IPS DF 6.9 (cell line): ENCODE measurements around the gene LARP6.
"Not testable (repeated sequence)": the region's sequence is repeated elsewhere in the genome, so short reads cannot be mapped to it uniquely, and the experiment has no call there.

Experiments
- DNase-seq: peaks from one replicate; pipeline ENCODE4 v3.0.0-alpha.2; 2013; ENCODE audit warnings: low read depth, low spot score
- H3K27ac ChIP-seq: one replicate; pipeline ENCODE4 v1.5.1; 2013; ENCODE audit warnings: low read length, control low read depth
- H3K27me3 ChIP-seq: 2 replicates; pipeline ENCODE4 v1.6.1; 2013; ENCODE audit warnings: mild to moderate bottlenecking, low read length; ENCODE audit not compliant: control insufficient read depth, insufficient read depth
- H3K36me3 ChIP-seq: 2 replicates; pipeline ENCODE4 v1.6.1; 2013; ENCODE audit warnings: low read length; ENCODE audit not compliant: control insufficient read depth, insufficient read depth
- H3K4me1 ChIP-seq: 2 replicates; pipeline ENCODE4 v1.6.1; 2013; ENCODE audit warnings: low read length; ENCODE audit not compliant: control insufficient read depth, insufficient read depth
- H3K4me3 ChIP-seq: 2 replicates; pipeline ENCODE4 v1.5.1; 2013; ENCODE audit warnings: mild to moderate bottlenecking, low read length
- H3K9me3 ChIP-seq: 2 replicates; pipeline ENCODE4 v1.6.1; 2013; ENCODE audit warnings: low read length, inconsistent platforms; ENCODE audit not compliant: control insufficient read depth, insufficient read depth
- WGBS: extraction: QIAGEN DNeasy Blood & Tissue Kit; methylation state at CpG from one replicate; pipeline ENCODE4 v1.1.7; 2013; ENCODE audit warnings: mixed read lengths, missing lambda C conversion rate; ENCODE audit not compliant: insufficient read length, insufficient coverage; 5-methylcytosine and 5-hydroxymethylcytosine counted together

The LARP6 gene

GRCh38 chr15:70830615-70831014, 23.3 kb downstream of the LARP6 start:
- no CpG with 5 or more reads among the region's 2 CpGs for WGBS
- DNase-seq, result no peak
- Histone ChIP-seq H3K27ac (no peak overlapping the region), H3K4me1 (no peaks in the 10 kb centered on the region), H3K36me3 (peaks cover 8% of the 10 kb centered on the region; the same call in 1 of the 2 replicates), H3K4me3 (no peak overlapping the region), H3K27me3 (no peaks in the 10 kb centered on the region), H3K9me3 (no peaks in the 10 kb centered on the region)

GRCh38 chr15:70829371-70830166, 24.4 kb downstream of the LARP6 start:
- no CpG with 5 or more reads among the region's 9 CpGs for WGBS
- 0 out of 2 replicates have a peak, but pooled peaks cover 4% of the 10 kb centered on the region for H3K36me3 ChIP-seq
- no peaks in the 10 kb centered on the region for H3K27me3 ChIP-seq
- H3K9me3 ChIP-seq, result no peaks in the 10 kb centered on the region
- no peak overlapping the region for H3K27ac ChIP-seq
- H3K4me3 ChIP-seq, result no peak overlapping the region
- H3K4me1 ChIP-seq, result no peaks in the 10 kb centered on the region; the same call in 1 of the 2 replicates
- DNase-seq, result no peak

GRCh38 chr15:70827721-70828120, 26.2 kb downstream of the LARP6 start:
- H3K4me1 ChIP-seq, result no peaks in the 10 kb centered on the region; the same call in 1 of the 2 replicates
- H3K9me3 ChIP-seq, result no peaks in the 10 kb centered on the region
- no peak overlapping the region for H3K4me3 ChIP-seq
- H3K27ac ChIP-seq, result no peak overlapping the region
- no peak for DNase-seq
- no peaks in the 10 kb centered on the region for H3K27me3 ChIP-seq
- no CpG with 5 or more reads among the region's 6 CpGs for WGBS
- 0 out of 2 replicates have a peak, but pooled peaks cover 2% of the 10 kb centered on the region for H3K36me3 ChIP-seq

- Histone ChIP-seq H3K4me3 (no peak overlapping the region), H3K27me3 (no peaks in the 10 kb centered on the region), H3K27ac (no peak overlapping the region), H3K4me1 (no peaks in the 10 kb centered on the region; the same call in 1 of the 2 replicates), H3K9me3 (no peaks in the 10 kb centered on the region), H3K36me3 (no peaks in the 10 kb centered on the region)
- WGBS, result no CpG with 5 or more reads among the region's 3 CpGs
- no peak for DNase-seq
These were observed 27.3 kb downstream of the LARP6 start for GRCh38 chr15:70826634-70827033.

- Histone ChIP-seq H3K27me3 (no peaks in the 10 kb centered on the region), H3K36me3 (no peaks in the 10 kb centered on the region), H3K27ac (no peak overlapping the region), H3K4me3 (no peak overlapping the region), H3K9me3 (no peaks in the 10 kb centered on the region), H3K4me1 (no peaks in the 10 kb centered on the region; the same call in 1 of the 2 replicates)
- no peak for DNase-seq
- WGBS, result no CpG with 5 or more reads among the region's 8 CpGs
These were observed 28.1 kb downstream of the LARP6 start for GRCh38 chr15:70825841-70826240.

GRCh38 chr15:70823196-70823595, 30.8 kb downstream of the LARP6 start:
- WGBS, result no CpG with 5 or more reads among the region's 5 CpGs
- no peak overlapping the region for H3K4me3 ChIP-seq
- H3K9me3 ChIP-seq, result no peaks in the 10 kb centered on the region
- H3K27me3 ChIP-seq, result no peaks in the 10 kb centered on the region
- no peak overlapping the region for H3K27ac ChIP-seq
- no peaks in the 10 kb centered on the region; the same call in 1 of the 2 replicates for H3K4me1 ChIP-seq
- no peaks in the 10 kb centered on the region for H3K36me3 ChIP-seq
- no peak for DNase-seq

GRCh38 chr15:70820214-70820613, 33.7 kb downstream of the LARP6 start:
- no peaks in the 10 kb centered on the region; the same call in 1 of the 2 replicates for H3K4me1 ChIP-seq
- H3K9me3 ChIP-seq, result no peaks in the 10 kb centered on the region
- no peaks in the 10 kb centered on the region for H3K27me3 ChIP-seq
- H3K27ac ChIP-seq, result no peak overlapping the region
- no peak overlapping the region for H3K4me3 ChIP-seq
- H3K36me3 ChIP-seq, result no peaks in the 10 kb centered on the region
- DNase-seq, result no peak

GRCh38 chr15:70818580-70818979, 35.4 kb downstream of the LARP6 start:
- no peaks in the 10 kb centered on the region for H3K9me3 ChIP-seq
- WGBS, result no CpG with 5 or more reads among the region's 2 CpGs
- no peaks in the 10 kb centered on the region for H3K27me3 ChIP-seq
- no peaks in the 10 kb centered on the region for H3K36me3 ChIP-seq
- no peak overlapping the region for H3K27ac ChIP-seq
- H3K4me1 ChIP-seq, result no peaks in the 10 kb centered on the region
- no peak overlapping the region for H3K4me3 ChIP-seq
- no peak for DNase-seq

- no peaks in the 10 kb centered on the region for H3K36me3 ChIP-seq
- no peak overlapping the region for H3K27ac ChIP-seq
- DNase-seq, result no peak
- no peaks in the 10 kb centered on the region for H3K27me3 ChIP-seq
- no peaks in the 10 kb centered on the region for H3K9me3 ChIP-seq
- no peak overlapping the region for H3K4me3 ChIP-seq
- no peaks in the 10 kb centered on the region for H3K4me1 ChIP-seq
These were observed 36.7 kb downstream of the LARP6 start for GRCh38 chr15:70817266-70817665.

- H3K27ac ChIP-seq, result no peak overlapping the region
- no peaks in the 10 kb centered on the region for H3K36me3 ChIP-seq
- H3K9me3 ChIP-seq, result no peaks in the 10 kb centered on the region
- no peaks in the 10 kb centered on the region for H3K27me3 ChIP-seq
- H3K4me1 ChIP-seq, result no peaks in the 10 kb centered on the region
- no CpG with 5 or more reads among the region's 5 CpGs for WGBS
- DNase-seq, result no peak
- H3K4me3 ChIP-seq, result no peak overlapping the region
These were observed 38.4 kb downstream of the LARP6 start for GRCh38 chr15:70815604-70816003.

GRCh38 chr15:70815011-70815410, 38.9 kb downstream of the LARP6 start:
- H3K27me3 ChIP-seq, H3K4me1 ChIP-seq, H3K36me3 ChIP-seq, DNase-seq, H3K9me3 ChIP-seq, H3K4me3 ChIP-seq, H3K27ac ChIP-seq: not testable (repeated sequence)
- whole genome bisulfite sequencing, result no CpG with 5 or more reads among the region's 4 CpGs
